HG02798 (cell line): ENCODE measurements around the gene MRC1.
A peak's percentile ranks its signal among the peaks of the same experiment; 100 is the strongest.

Experiments used
- ATAC-seq: cut with Tn5 transposase; IDR thresholded peaks from one replicate; pipeline ENCODE4 v1.9.1; 2021; ENCODE audit warnings: mild to moderate bottlenecking; ENCODE audit not compliant: unreplicated experiment, poor library complexity

MRC1 gene

GRCh38 chr10:17793823-17794644, 15.1 kb upstream of the MRC1 start:
- ATAC-seq: no peak

DNA sequence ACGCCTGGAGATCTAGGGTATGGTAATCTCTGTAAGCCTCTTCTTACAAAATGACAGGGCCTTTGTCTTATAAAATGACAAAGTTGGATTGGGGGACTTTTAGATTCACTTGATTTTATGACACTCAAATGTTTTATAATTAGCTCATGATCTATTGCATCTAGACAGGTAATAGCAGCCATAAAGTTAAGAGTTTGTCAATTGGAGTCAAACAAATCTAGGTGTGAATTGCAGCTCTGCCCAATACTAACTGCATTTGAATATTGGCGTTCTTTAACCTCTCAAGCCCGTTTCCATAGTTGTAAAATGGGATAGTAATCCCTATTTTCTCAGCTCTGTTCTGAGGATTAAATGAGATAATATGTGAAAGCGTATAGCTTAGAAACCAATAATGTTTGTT, 14.1 kb upstream of the MRC1 start:
- no peak for ATAC-seq

- ATAC-seq: no peak
Measured at GRCh38 chr10:17795813-17796594, 13.1 kb upstream of the MRC1 start.

- no peak for ATAC-seq
Measured at GRCh38 chr10:17801507-17801906, 7.6 kb upstream of the MRC1 start.

DNA sequence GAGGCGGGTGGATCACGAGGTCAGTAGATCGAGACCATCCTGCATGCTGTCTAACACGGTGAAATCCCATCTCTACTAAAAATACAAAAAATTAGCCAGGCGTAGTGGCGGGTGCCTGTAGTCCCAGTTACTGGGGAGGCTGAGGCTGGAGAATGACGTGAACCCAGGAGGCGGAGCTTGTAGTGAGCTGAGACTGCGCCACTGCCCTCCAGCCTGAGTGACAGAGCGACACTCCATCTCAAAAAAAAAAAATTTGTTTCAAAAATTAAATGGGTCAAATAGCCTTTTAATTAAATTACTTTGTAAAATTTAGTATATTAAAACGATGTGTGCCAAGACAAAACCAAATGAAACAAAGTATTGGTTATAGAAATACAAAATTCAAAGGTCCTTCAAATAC, 6.8 kb upstream of the MRC1 start:
- no peak for ATAC-seq

GRCh38 chr10:17802976-17803375, 6.2 kb upstream of the MRC1 start:
- no peak for ATAC-seq

- no peak for ATAC-seq
Measured at GRCh38 chr10:17805330-17805729, 3.8 kb upstream of the MRC1 start.

DNA sequence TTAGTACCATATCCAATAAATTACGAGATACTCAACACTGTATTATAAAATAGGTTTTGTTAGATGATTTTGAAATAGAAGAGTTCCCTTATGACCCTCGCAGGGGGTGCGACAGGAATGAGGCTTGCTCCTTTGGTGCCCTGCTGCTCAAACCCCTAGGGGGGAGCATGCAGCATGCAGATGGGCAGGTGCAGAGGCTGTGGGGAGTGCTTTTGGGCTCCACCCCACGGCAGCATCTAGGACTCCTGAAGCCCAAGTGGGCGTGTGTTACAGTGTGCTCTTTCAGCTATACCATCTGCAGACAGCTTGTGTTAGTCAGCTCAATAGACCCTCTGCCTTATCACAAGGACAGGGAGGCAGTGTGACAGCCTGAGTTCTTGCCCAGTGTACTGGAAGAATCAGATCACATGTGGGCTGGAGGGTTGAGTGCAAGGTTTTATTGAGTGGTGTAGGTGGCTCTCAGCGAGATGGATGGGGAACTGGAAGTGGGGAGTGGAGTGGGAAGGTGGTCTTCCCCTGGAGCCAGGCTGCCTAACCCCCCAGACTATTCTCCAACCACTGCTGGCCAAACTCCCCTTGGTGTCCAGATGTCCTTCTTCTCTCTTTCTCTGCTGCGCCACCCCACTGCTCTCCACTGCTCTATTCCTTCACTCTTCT, 3.1 kb upstream of the MRC1 start:
- ATAC-seq: peak; percentile 79

DNA sequence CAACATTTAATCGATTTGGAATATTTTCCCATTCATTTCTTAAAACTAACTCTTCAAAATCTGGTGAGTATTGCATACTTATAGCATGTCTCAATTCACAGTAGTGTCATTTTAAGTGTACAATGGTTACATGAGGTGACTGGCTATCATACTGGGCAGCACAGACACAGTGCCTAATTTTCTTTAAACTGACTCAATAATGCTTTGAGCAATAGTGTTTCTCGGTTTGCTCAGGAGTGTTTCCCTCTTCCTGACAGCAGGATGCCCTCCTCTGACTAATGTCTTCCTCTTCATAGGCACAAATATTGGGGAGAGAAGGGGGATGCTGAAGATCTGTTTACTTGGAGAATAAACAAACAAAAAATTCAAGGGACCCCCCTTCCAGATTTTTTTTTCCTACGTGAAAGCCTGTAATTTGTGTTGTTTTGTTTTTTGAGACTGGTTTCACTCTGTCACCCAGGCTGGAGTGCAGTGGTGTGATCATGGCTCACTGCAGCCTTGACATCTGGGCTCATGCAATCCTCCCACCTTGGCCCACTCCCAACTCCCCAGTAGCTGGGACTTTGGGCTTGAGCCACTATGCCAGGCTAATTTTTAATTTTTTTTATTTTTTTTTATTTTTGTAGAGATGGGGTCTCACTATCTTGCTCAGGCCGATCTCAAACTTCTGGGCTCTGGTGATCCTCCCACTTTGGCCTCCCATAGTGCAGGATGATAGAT, 2.2 kb downstream of the MRC1 start:
- ATAC-seq: no peak

- ATAC-seq: no peak
Measured at GRCh38 chr10:17814973-17815372, 5.8 kb downstream of the MRC1 start.

DNA sequence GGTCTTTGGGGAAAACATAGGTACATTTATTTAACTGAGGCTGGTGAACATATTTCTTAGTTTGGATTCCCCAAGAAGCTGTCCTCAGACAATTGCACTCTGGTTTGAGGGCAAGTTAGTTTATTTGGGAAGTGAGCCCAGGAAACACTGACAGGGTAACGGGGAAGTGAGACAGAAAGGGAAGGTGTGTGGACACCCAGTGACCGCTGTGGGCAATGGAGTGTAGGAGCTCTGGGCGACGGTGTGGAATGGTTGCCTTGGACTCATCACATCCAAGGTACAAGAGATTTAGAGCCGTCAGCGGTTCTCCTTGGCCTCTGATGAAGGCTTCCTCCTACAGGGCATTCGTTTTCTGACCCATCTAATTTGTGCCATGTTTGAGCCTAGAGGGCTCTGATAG, 7.1 kb downstream of the MRC1 start:
- ATAC-seq: no peak

- no peak for ATAC-seq
Measured at GRCh38 chr10:17817316-17817715, 8.2 kb downstream of the MRC1 start.

GRCh38 chr10:17817790-17818189, 8.6 kb downstream of the MRC1 start:
- no peak for ATAC-seq

DNA sequence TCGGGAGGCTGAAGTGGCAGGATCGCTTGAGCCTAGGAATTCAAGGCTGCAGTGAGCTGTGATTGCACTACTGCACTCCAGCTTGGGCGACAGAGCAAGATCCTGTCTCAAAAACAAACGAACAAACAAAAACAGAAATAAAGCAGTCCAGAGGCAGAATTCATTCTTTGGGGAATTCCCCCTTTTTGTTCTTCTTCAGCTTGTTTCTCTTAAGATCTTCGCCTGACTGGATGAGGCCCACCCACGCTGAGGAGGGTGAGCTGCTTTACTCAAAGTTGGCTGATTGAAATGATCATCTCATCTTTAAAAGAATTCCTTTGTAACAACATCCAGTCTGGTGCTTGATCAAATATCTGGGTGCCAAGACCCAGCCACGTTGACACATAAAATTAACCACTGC, 10.7 kb downstream of the MRC1 start:
- no peak for ATAC-seq

- ATAC-seq: no peak
Measured at GRCh38 chr10:17820943-17821342, 11.8 kb downstream of the MRC1 start.

GRCh38 chr10:17821893-17822292, 12.7 kb downstream of the MRC1 start:
- no peak for ATAC-seq

DNA sequence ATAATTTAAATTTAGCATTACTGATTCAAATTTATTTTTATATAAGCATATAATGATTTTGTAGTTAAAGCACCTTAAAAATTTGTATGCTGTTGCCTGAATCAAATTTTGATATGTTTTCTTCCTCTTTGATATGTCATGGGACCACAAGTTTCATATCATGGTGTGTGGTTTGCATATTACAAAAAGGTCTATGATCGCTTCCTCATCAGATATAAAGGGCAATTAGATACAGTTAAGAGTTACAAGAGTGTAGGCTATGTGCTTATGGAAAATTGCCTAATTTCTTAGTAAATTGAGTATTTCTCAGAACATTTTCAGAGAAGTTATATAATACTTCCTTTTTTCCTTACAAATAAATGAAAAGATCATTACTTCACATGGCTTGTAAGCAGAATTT, 22.2 kb downstream of the MRC1 start:
- no peak for ATAC-seq

- ATAC-seq: no peak
Measured at GRCh38 chr10:17831896-17832295, 22.7 kb downstream of the MRC1 start.

DNA sequence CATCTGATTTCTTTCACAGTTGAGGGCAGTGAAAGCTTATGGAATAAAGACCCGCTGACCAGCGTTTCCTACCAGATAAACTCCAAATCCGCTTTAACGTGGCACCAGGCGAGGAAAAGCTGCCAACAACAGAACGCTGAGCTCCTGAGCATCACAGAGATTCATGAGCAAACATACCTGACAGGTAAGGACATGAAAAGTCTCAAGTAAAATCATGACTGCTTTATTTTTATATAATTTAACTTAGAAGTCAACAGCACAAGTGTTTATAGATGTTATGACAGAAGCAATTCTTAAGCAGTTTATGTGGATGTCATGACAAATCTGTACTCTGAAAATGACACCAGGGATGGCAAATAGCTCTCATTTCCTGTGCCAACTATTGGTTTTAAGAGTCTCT, 24.5 kb downstream of the MRC1 start:
- no peak for ATAC-seq

DNA sequence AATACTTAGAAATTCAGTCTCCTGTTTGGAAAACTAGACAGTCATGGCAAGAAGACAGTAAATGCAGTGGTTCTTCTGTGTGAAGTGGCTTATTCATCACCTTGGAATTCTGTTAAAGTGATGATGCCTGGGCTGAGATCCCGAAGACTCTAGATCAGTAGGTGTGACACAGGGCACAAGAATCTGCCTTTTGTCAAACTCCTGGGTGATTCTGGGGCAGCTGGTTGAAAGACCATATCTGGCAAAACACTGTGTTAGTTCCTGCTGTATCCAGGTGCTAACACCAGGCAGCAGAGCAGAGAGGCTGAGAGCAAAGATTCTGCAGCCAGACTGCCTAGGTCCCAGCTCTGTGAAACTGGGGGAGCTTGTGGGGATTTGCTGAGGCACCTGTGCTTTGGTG, 26.5 kb downstream of the MRC1 start:
- no peak for ATAC-seq

- no peak for ATAC-seq
Measured at GRCh38 chr10:17836942-17837341, 27.8 kb downstream of the MRC1 start.
